Mononuclear cell (primary cell): Measurements from ENCODE around the gene VDR. TPM values are rescaled to one million over a fixed set of nuclear protein-coding genes. Genes with fewer than 3 reads are reported as not detected.

Source experiments
- H3K27me3 ChIP-seq: 2 replicates; pipeline ENCODE4 v1.6.0; 2011; ENCODE audit warnings: low read length, control low read depth; ENCODE audit not compliant: insufficient read depth
- H3K4me1 ChIP-seq: 2 replicates; pipeline ENCODE4 v1.5.1; 2011; ENCODE audit warnings: mild to moderate bottlenecking, low read length, control low read depth; ENCODE audit not compliant: insufficient read depth
- H3K4me3 ChIP-seq: 2 replicates; pipeline ENCODE4 v1.5.1; 2011; ENCODE audit warnings: mild to moderate bottlenecking, low read length, moderate library complexity
- H3K9me3 ChIP-seq: 2 replicates; pipeline ENCODE4 v1.5.1; 2011; ENCODE audit warnings: low read depth, mild to moderate bottlenecking, control low read depth, low read length
- total RNA-seq: library from RNA; depleted of rRNA; stranded (reverse); fragments of >200 nt; gene quantifications from one replicate; pipeline ENCODE4 v1.2.3, GENCODE V29; 2012

The VDR gene
- total RNA-seq, 1 donor: 6.0 TPM

DNA sequence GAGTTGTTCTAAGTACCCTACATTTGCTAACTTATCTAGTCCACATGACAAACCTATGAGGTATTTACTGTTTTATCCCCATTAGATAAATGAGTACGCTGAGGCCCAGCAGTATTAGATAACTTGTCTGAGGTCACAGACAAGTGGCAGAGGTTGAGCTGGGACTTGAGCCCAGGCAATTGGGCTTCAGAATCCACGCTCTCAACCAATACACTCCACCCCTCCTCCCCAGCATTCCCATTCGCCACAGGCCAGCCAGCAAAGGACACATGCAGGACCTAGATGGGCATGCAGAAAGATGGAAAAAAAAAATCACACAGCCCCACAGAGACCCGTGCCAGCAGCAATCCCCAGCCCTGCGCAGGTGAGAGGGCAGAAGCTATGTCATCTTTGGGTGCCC lies 97.5 kb downstream of the VDR start:
- no peaks in the 10 kb centered on the region for H3K27me3 ChIP-seq
- no peak overlapping the region for H3K4me3 ChIP-seq
- peaks cover 100% of the 10 kb centered on the region for H3K4me1 ChIP-seq
- no peaks in the 10 kb centered on the region for H3K9me3 ChIP-seq

DNA sequence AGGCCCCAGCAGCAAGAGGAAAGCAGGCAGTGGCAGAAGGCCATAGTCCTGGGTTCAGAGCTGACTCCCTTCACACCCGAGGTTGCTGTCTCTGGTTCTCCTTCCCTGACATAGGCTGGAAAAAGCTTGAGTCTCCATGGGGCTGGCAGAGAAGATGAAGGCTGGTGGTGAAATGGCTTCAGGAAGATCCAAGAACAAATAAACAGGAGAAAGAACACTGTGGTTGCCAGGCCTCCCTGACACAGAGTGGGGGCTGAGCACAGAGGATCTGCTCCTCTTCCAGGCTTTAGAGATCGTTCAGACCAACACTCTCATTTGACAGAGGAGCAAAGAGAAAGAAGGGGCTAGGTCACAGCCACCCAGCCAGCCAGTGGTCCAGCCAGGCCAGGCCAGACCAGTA lies 99.4 kb downstream of the VDR start:
- no peak overlapping the region for H3K4me3 ChIP-seq
- peaks cover 100% of the 10 kb centered on the region for H3K4me1 ChIP-seq
- no peaks in the 10 kb centered on the region for H3K27me3 ChIP-seq
- no peaks in the 10 kb centered on the region for H3K9me3 ChIP-seq

DNA sequence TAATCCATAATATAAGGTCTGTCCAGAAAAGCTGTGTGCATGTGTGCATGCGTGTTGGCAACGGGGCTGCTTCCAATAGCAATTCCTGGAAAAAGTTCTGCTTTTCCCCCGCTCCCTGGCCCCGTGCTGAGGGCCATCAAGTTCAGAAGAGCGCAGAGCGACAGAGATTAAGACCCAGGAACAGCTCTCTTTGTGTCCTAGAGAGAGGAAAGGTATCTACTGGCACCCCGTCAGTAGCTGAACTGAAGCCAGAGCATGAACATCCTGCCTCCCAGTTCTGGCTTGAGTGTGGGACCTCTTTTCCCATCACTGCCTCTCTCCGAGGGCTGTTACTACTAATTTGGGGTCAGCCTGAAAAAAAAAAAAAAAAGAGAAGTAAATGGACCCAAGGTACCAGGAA lies 100.6 kb downstream of the VDR start:
- H3K9me3 ChIP-seq: no peaks in the 10 kb centered on the region
- H3K27me3 ChIP-seq: no peaks in the 10 kb centered on the region
- no peak overlapping the region for H3K4me3 ChIP-seq
- H3K4me1 ChIP-seq: peaks cover 98% of the 10 kb centered on the region

DNA sequence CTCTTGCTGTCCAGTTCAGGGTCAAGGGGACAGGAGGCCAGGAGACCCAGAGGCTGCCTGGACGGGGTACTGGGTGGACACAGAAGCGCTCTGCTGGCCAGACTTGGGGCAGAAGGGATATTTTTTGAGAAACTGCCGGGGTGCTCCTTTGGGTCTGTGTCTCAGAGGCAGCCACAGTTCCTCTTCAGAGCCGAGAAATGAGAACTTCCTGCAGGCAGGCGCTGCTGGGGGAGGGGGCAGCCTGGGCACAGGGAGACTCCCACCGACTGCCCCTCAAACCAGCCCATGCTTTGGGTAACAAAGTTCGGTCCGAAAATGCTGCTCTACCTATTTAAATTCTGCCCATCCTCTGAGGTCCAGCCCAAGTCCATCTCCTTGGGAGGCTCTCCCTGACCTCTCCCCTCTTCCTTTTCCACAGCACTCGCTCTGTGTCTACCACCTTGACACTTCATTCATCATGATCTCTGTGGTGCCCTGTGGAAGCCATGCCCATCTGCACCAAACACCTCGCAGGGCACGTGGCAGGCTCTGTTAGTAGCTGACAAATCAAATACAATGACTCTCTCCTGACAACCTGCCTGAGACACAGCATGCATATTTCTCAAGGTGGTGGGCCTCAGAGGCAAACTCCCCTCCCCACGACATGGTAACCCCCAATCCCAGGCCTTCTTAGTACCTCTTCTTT lies 101.5 kb downstream of the VDR start:
- no peaks in the 10 kb centered on the region for H3K9me3 ChIP-seq
- H3K27me3 ChIP-seq: no peaks in the 10 kb centered on the region
- no peak overlapping the region for H3K4me3 ChIP-seq
- H3K4me1 ChIP-seq: peaks cover 90% of the 10 kb centered on the region

DNA sequence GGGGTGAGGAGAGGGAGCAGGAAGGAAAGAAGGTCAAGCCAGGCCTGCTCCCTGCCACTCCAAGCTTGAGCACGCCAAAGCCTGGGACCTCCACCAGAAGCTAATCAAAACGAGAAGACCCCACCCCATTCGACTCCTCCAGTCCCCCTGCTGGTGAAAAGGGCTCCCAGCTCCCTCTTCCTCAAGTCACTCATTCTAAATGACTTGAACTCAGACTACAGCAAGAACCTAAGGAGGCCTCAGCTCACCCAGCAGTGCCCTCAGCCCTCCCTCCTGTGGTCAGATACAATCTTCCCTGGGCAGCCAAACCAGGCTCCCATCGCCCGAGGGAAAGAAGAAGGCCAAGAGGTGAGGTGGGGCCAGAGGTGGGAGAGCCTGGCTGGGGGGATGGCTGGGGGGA lies 102.5 kb downstream of the VDR start:
- no peaks in the 10 kb centered on the region for H3K9me3 ChIP-seq
- H3K27me3 ChIP-seq: no peaks in the 10 kb centered on the region
- no peak overlapping the region for H3K4me3 ChIP-seq
- H3K4me1 ChIP-seq: peaks cover 79% of the 10 kb centered on the region

DNA sequence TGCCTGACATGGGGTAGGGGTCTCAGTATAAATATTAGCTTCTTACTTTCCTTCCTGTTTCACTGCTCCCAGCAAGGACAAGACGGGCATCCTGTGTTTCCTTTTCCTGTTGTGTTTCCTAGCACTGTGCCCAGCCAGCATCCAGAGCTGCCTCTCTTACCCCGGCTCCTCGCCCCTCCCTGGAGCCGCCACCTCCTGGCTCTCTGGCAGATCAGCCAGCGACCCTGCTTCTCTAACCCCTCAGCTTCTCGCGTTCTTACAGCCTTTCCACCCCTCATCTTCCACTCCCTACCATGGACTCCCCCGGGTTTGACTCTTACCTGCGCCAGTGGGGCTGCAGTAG lies 102.9 kb downstream of the VDR start:
- Histone ChIP-seq H3K27me3 (no peaks in the 10 kb centered on the region), H3K4me1 (peaks cover 75% of the 10 kb centered on the region), H3K9me3 (no peaks in the 10 kb centered on the region), H3K4me3 (no peak overlapping the region)

DNA sequence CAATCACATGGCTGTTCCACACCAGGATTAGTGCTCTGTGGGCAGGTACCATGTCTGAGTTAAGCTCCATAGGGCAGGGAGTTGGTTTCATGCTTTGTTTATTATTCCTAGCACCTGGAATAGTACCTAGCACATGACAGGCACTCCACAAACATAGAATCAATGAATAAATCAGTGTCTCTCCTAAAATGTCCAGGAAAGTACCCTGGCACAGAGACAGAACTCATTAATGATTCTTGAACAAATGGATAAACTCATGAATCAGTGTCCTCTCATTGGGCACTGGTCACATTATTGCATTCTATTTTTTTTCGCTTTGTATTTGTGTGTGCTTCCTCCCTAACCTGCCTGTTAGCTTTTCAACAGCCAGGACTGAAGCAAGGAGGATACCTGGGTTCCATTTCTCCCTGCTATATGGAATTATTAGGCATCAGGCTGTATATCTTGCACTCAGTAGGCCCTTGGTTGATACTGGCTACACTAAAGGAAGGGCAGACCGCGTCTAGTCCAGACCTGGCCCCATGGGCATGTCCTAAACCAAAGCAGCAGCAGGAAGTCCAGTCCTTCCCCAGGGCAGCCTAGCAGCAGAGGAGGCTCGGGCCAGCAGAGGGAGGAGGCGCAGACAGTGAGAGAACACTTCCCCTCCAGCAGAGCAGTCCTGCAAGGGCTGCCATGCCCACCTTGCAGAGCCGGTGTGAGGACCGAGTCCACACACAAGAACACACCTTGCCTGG lies 103.5 kb downstream of the VDR start:
- no peaks in the 10 kb centered on the region for H3K9me3 ChIP-seq
- H3K4me3 ChIP-seq: no peak overlapping the region
- no peaks in the 10 kb centered on the region for H3K27me3 ChIP-seq
- peaks cover 70% of the 10 kb centered on the region for H3K4me1 ChIP-seq

DNA sequence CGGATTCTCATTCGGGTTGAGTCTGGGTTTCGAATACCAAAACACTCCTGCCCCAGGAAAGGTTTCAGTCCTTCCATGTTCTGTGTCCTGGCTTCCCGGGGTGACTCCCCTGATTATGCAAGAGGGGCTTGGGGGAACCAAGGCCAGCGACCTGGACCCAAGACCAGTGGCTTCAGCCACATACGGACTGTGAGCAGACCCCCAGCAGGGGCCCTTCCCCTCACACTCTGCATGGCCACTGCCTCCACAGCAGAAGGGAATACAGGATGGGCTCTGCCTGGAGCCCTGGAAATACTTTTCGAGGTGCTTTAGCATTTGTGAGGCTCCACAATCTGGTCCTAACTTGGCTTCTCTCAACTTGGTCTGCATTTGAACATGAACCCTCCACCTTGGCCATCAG lies 104.2 kb downstream of the VDR start:
- Histone ChIP-seq H3K4me3 (no peak overlapping the region), H3K9me3 (no peaks in the 10 kb centered on the region), H3K4me1 (peaks cover 62% of the 10 kb centered on the region), H3K27me3 (no peaks in the 10 kb centered on the region)

DNA sequence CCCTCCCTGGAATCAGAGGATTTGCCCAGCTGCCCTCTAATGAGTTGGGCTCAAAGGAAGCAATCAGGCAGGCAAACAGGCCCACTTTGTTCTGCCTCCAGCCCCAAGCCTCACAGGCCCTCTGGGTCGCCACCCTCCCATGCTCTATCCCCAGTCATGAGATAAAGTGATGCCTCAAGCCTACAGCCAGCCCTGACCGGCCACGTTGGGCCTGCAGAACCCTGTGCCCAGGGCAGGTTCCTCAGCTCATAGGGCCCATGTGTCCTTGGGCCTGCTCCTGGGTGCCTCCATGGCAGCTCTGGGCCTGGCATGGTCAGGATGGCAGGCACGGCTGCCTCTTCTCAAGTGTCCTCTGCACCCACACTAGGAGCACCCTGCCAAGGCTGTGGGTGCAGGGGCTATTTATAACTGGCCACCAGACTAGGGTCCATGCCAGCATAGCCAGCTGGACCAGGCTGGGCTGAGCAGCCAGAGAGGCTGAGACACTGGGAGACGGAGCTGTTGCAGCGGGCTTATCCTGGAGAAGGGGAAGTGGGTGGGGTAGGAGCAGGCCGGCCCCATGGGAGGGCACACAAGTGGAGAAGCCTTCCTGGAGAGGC lies 105.3 kb downstream of the VDR start:
- Histone ChIP-seq H3K4me3 (no peak overlapping the region), H3K9me3 (no peaks in the 10 kb centered on the region), H3K27me3 (no peaks in the 10 kb centered on the region), H3K4me1 (peaks cover 51% of the 10 kb centered on the region)

DNA sequence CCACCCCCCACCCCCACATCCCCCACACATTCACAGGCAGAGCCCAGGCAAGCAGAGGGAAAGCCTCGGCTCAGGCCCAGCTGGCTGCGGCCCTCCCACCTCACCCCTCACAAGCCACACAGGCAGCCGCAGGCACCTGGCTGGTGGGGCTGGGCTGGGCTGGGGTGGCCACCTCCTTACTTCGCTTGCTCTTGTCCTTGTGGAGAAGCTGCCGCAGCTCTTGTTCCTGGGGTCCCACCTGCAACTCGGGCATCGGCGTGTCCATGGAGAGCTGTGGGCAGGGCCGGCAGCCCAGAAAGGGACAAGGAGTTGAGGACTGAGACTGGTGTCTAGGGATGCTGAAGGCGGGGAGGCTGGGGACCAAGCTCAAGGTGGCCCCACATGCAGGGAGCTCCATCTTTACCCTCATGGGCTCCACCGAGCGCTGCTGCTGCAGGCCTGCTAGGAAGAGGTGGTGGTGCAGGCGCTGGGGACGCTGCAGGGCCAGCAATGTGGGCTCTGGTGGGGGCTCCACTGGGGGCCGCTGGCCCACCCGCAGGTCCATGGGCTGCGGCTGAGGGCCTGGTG lies 106.3 kb downstream of the VDR start:
- H3K4me3 ChIP-seq: no peak overlapping the region
- H3K27me3 ChIP-seq: no peaks in the 10 kb centered on the region
- no peaks in the 10 kb centered on the region for H3K9me3 ChIP-seq
- H3K4me1 ChIP-seq: peaks cover 41% of the 10 kb centered on the region

DNA sequence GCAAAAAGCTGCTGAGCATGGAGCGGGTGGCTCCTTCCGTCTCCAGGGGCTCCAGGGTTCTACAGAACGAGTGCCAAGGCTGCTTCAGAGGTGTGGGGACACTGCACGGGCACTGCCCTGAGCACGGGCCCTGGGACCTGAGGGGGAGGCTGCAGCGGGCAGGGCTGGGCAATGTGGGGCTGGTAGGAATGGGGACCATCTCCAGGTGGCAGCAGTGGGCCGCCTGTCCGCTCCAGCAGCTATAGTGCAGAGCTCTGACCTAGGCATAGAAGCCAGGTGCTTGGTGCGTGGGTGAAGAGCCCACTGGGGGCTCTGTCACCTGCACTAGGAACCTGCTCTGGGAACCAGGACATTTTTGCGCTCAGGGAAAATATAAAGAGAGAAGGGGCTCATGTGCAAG lies 107.4 kb downstream of the VDR start:
- peaks cover 31% of the 10 kb centered on the region for H3K4me1 ChIP-seq
- no peak overlapping the region for H3K4me3 ChIP-seq
- H3K27me3 ChIP-seq: no peaks in the 10 kb centered on the region
- H3K9me3 ChIP-seq: no peaks in the 10 kb centered on the region

DNA sequence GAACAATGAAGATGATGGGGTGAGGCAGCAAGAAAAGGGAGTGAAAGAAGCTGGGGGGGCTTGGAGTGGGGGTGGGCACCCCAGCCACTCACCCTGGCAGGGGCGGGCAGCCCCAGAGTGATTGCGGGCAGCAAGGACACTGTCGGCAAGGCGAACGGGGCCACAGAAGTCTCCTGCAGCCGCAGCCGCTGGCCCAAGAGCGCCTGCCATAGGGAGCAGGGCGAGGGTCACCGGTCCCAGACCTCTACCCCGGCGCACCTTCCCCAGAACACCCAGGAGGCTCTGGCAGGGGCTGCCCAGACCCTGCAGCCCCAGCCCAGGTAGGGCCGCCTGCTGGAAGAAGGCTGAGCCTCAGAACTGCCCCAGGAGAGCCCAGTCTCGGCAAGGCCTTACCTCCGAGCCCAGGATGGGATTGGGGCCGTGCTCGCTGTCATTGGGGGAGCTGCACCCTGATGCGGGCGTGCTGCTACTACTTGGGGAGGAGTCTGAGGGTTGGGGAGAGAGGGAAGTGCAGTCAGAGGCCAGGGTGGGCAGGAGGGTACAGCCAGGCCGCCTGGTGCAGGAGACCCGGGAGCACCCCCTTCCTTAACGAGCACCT lies 108.9 kb downstream of the VDR start:
- Histone ChIP-seq H3K9me3 (no peaks in the 10 kb centered on the region), H3K4me1 (peaks cover 15% of the 10 kb centered on the region), H3K4me3 (no peak overlapping the region), H3K27me3 (no peaks in the 10 kb centered on the region)

DNA sequence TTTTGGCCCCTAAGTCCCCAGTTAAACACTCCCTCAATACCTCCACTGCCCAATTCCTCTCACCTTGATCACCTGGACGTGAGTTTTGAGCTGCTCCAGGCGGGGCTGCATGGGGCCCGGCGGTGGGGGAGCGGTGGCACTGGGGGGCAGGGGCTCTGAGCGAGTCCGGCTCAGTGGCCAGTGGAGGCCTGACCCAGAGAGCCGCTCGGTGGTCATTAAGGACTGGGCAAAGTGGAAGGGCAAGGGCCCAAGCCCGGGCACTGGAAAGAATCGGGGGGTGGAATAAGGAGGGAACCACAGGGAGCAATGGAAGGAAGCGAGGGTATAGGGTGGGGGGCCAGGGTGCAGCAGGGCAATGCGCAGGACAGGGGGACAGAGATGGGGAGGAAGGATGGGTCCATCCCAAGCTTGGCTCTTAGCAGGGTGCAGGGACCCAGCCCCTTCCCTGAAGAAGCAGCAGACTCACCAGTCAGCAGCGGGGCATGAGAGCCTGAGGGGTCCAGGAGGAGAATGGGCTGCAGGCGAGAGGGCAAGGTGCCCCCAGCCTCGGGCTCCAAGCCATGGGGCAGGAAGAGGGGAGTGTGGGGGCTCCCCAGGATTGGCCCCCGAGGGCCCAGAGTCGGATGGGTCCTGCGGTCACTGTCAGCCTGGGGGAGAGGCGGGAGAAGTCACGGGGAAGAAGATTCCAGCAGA lies 109.5 kb downstream of the VDR start:
- Histone ChIP-seq H3K4me1 (peaks cover 9% of the 10 kb centered on the region), H3K4me3 (no peak overlapping the region), H3K9me3 (no peaks in the 10 kb centered on the region), H3K27me3 (no peaks in the 10 kb centered on the region)

DNA sequence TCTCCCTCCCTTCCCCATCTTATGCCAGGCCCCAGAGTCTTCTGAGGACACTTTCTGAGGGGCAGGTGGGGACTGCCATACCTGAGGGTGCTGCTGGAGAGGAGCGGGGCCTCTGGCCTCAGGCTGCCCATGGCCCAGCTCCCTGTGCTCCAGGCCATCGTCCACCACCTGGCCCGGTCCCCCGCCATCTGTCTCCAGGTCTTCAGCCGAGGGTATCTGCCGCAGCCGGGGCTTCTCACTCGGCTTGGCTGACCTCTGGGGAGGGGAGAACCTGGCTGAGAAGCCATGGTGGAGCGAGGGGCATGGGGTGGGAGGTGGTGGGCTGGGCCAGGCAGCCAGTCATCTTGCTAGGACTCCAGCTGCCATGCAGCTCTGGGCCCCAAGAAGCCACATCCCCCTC lies 110.1 kb downstream of the VDR start:
- H3K27me3 ChIP-seq: no peaks in the 10 kb centered on the region
- H3K4me1 ChIP-seq: peaks cover 3% of the 10 kb centered on the region
- H3K4me3 ChIP-seq: no peak overlapping the region
- H3K9me3 ChIP-seq: no peaks in the 10 kb centered on the region
